ENCODE measurements around the gene EXD3. TPM values are rescaled to one million over a fixed set of nuclear protein-coding genes. Genes with fewer than 3 reads are reported as not detected.

The EXD3 gene
- polyA plus RNA-seq, 3 donors: 16.0 to 25.3 (median 25.2) TPM

DNA sequence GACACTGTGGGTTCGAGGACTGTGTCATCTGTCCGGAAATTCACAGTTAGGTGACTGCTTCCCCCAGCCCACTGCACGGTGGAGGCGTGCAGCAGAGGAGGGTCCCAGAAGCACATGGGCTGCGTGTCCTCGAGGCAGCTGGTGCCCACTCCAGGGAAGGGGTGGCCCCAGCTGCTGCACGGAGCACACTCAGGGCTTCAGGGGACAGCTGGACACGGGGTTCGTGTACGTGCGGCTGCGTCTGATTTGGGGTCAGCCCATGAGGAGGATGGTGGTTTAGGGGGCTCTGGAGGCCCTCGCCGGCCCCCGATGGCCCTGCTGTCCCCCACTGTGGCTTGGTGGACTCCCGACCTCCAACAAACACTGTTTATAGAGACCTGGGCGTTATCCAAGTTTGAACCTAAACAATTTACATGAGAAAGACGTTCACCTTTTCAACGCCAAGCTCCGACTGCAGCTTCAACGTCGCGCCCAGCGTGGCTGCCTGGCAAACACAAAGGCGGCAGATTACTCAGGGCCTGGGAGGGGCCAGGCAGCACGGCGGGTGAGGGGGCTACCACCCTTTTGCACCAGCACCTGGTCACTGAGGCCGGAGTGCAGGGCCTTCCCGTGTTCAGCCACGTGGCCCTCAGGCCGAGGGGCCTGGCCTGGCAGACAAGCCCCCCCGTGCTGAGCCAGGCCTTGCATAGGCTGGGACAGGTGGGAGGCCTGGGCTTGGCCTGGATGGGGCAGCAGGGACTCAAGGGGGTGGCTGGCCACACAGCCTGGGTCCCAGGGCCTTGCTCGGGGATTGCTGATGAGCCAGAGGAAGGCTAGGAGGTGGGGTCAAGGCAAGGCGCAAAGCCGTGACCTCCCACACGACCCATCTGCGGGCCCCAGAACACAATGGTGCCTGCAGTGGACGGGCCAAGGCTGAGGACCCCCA lies 55.2 kb downstream of the EXD3 start:
- DNase-seq: no peak

DNA sequence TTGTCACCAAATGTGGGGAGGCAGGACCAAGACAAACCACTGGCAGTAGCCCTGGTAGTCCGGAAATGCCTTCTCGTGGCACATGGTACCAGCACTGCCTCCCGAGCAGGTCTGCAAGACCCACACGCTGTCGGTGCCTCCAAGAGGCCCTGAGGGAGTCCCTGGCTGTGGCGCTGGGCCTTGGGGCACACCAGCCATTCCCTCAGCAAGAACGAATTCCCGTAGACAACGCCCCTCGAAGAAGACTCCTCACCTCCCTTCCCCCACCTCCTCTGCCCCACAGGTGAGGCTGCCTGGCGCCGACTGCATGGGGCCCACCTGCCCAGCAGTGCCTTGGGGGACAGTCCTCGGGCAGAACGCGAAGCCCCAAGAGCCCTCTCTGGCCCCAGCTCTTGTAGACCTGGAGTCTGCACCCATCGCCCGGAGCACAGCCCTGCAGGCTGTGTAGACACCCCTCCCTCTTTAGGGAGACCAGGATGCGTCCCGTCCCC lies 56.0 kb downstream of the EXD3 start:
- DNase-seq: no peak

DNA sequence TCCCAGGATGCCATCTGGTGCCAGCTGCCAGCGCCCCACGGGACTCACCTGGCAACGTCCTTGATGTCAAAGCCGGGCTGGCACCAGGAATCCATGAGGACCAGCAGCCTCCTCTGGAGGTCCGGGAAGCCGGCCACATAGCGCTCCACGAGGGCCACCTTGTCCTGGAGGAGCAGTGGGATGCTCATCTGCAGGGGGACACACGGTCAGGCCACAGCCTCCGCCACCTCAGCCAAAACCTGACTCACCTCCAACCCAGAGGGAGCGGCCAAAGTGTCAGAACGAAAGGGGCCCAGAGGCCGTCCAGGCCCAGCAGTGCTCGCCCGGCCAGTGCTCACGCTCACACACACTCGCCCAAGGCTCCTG lies 56.5 kb downstream of the EXD3 start:
- DNase-seq: no peak

DNA sequence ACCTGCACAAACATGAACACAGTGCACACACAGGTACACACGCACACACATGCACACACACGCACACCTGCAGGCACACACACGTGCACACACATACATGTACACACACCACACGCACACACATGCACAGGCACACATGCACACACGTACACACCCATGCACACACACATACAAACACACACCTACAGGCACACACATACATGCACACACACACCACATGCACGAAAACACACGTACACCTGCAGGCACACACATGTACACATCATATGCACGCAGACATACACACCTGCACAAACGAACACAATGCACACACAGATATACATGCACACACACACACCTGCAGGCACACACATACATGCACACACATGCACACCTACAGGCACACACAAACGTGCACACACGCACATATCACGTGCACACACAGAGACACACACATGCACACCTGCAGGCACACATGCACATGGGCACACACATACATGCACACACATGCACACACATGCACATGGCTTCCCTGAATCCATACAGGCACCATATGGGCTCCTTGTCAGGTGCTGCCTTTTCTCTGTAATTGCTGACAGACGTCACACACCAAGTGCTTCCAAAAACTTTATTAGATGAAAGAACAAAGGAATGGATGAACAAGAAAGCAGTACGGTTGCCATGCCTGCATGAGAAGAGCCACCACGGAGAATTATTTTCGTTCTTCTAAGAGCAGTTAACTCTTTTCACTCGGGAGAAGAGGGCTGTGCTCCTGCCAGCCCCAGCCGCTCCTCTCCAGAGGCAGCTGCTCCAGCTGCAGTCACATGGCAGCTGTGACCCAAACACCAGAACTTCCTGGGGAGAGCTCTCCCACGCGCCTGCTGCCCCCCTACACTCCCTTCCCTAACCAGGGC lies 57.2 kb downstream of the EXD3 start:
- no peak for DNase-seq

DNA sequence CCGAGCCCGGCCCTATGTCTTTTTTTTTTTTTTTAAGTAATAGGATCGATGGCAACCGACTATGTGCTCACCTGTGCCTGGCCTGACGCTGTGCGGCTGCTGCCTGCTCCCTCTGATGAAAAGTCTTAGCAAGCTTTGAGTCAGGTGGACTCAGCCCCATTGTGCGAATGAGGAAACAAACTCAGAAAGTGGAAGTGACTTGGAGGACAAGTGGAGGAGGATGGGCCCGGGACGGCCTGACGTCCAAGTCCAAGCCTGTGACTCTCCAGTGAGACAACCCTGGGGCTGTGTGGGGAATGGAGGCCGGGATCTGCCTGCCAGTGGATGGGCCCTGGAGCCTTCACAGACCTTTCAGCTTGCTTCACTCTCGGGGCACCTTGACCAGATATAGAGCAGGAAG lies 57.9 kb downstream of the EXD3 start:
- no peak for DNase-seq

DNA sequence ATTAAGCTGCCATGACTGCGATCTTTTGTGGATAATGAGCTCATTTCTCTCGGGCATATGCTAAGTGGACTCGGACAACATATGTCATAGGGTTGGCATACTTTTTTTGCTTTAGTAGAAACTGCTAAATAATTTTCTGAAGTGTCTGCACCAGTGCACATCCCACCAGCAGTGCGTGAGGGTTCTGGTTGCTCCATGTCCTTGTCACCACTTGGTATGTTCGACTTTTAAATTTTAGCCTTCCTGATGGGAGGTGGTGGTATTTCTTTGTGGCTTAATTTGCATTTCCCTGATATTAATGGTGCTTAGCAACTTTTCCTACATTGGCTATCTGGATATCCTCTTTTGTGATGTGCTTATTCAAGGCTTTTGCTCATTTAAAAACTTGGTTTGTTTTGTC lies 63.1 kb downstream of the EXD3 start:
- no peak for DNase-seq

DNA sequence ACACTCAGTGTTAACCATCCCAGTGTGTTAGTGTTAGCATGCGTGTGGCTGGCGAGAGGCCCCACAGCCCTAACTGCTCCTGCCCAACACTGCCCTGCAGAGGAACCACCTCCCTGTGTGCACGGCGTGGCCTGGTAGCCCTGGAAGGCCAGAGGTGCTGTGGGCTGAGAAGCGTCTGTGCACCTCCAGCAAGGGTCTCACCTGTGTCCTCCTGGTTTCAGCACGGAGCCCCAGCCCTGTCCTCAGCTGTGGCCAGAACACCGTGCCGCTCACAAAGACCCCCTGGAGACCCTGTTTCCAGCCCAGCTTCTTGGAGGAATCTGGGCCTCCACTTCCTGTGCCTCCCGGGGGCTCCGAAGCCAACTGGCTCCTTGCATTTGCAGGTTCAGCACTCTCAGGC lies 64.8 kb downstream of the EXD3 start:
- DNase-seq: no peak

DNA sequence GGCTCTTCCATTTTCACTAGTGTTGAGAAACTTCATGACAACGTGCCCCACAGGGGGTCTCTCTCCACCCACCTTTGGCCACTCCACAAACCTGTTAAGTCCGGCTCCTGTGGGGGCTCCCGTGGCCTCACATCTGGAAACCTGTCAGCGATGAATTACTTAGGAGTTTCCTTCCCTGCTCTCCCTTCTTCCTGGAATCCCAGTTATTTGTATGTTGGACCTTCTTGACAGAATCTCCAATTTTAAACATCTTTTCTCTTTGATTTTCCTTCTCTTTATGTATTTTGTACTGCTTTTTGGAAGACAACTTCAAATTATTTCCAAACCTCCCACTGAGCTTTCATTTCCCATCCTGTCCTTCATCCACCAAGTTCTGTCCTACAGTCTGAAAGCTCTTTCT lies 65.8 kb downstream of the EXD3 start:
- no peak for DNase-seq

DNA sequence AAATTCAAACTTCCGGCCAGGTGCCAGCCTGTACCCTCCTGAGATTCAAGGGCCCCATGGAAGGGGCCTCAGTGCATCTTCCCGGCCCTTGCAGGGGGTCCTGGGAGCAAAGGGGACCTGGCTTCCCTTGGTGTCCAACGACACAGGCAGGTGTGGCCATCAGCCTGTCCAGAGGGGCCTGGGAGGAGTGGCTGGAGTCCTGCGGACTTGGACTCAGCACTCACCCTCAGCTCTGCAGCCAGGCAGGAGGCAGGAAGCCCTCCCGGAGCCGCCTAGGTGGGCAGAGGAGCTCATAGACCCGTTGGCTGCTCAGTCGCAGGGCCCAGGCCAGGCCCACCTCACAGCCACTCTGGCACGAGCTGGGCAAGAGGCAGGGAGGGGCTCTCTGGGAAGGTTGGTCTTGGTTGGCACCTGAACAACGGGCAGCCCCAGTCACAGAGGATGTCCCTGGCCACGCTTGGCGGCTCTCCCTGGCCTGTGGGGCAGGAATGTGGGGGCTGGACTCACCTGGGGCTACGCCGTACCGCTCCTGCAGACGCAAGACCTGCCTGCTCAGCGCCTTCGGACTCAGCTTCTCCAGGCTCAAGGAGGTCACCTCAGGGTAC lies 67.1 kb downstream of the EXD3 start:
- no peak for DNase-seq

DNA sequence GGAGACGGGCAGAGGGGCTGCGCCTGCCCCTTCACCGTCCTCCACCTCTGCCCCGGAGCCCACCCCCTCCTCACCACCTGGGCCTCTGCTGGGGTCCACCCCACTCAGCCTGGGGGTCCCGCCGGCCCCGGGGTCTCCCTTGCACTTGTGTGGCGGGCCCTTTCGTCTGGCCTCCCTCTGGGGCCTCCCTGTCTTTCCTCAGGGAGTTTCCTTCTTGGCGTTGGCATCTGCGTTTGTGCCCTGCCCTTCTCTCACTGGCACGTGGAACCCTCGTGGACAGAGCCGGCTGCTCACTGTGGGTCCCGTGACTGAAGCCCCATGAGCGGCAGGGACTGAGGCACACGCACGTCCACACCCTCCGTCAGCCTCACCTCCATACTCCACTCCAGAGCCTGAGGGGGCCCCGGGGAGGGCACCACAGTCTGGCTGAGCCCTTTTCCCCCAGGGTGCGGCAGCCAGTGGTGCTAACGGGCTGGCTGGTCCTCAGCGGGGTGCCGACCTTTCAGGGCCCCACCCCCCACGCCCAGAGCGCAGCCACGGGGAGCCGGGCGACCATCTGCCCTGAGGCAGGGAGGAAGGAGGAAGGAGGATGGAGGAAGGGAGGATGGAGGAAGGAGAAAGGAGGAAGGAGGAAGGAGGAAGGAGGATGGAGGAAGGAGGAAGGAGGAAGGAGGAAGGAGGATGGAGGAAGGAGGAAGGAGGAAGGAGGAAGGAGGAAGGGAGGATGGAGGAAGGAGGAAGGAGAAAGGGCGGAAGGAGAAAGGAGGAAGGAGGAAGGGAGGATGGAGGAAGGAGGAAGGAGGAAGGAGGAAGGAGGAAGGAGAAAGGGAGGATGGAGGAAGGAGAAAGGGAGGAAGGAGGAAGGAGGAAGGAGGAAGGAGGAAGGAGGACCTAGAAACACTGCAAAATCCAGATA lies 67.9 kb downstream of the EXD3 start:
- DNase-seq: no peak

DNA sequence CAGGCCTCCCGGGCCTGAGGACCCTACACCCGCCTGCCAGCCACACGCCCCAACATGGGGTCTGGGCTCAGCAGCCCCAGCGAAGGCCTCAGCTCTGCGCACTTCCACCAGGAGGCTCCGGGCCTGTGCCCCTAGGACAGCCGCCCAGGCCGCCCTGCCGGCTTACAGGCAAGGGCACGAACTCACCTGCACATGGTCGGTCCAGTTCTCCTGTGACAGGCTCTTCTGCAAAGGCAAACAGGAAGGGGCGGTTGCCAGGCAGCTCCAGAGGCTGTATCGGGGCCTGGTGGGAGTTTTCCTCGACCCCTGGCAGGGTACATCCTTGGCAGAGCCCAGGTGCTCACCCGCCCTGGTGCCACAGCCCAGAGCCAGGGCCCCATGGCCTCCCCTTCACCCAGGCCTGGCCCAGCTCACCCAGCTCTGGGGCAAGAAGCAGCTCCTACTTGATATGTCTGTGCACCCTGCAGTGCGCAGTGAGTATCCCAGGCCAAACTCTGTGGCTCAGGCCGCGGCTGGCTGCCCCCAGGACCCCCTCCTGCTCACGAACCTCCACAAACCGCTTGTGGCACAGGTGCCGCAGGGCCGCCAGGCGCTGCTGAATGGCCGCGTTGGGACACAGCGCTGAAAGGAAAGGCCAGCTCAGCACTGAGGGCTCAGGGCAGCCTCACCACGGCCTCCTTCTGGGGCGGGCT lies 68.7 kb downstream of the EXD3 start:
- no peak for DNase-seq

DNA sequence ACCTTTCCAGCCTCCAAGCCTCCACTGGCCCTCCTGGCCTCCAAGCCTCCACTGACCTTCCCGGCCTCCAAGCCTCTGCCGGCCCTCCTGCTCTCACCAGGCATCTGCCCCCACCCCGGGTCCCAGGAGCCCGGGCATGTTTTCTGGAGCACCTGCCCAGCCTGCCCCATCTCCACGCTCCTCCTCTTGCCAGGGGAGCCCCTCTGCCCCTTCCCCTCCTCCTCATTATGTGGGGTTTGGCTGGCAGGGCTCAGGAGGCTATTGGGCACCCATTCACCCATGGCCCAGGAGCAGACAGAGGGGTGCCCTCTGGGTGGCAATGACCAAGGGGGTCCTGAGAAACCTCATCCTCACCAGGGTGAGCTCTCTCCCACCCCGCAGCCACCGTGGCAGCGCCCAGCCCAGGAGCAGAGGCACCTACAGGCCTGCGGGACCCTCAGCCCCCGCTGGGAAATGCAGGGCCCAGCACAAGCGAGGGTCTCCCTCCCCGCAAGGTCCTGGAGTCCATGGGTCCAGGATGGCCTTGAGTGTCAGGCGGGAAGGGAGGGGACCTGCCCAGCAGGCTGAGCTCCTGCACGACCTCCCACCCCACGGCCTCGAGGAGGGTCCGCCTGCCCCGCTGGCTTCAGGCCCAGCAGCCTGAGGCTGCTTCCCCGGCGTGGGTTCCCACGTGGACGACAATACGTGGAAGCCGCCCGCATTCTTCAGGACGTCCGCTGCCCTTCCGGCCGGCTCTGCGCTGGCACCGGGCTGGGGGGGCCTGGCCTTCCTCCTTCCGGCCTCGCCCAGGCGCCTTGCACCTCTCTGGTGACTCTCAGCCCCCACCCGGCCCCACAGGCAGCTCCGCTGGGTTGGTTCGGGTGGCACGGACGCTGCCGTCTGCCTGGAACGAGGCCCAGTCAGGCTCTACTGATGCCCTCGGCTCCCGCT lies 69.5 kb downstream of the EXD3 start:
- DNase-seq: no peak

DNA sequence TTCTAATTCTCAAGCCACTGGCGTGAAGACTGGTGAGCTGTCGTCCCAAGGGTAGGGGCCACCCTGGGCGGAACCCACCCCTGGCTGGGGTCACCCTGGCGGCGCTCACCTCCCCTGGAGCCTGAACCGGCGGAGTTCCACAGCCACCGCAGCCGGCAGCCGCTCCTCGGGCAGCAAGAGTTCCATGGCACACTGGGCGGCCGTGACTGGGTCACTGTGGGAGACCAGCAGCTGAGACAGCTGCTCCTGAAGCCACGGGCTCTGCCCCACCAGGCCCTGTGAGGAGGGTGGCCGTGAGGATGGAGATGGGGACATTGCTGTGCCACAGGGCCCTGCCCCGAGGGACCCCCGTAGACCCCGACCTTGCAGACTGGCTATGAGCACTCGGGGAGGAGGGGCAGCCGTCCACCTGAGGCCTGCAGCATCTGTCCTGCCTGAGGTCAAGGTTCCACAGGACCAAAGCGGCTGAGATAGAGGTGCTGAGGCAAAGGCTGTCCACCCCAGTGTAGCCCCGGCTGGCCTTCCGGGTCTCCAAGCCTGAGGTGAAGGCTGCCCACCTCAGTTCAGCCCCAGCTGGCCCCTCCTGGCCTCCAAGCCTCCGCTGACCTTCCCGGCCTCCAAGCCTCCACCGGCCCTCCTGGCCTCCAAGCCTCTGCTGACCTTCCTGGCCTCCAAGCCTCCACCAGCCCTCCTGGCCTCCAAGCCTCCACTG lies 70.3 kb downstream of the EXD3 start:
- no peak for DNase-seq

DNA sequence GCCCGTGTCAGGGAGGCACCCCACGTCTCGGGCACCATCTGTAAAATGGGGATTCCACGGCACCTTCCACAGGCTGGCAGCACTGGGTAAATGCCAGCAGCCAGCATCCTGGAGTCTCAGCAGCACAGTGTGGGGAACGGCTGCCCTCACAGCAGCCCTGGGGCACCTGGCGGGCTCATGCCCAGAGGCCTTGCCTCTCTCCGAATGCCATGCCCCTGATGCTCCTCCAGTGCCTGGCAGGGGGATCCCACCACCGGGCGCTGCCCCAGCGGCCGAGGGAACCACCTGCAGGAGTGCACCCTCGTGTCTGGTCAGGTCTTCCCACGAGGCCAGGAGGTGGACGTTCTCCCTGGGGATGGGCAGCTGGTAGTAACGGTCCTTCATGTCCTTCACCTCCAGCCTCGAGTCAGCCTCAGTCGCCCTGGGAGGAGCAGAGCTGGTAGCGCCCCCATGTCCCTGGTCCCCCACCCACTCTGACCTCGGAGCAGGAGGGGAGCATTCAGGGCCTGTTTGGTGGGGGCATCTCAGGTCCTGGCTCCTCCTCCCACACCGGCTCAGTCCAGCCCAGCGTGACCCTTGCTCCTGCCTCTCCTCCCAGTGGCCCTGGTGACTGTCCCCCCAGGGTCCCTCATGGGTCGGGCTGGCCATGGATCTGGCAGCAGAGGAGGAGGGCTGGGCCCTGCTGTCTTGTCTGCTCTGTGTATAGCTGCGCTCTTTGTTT lies 71.0 kb downstream of the EXD3 start:
- no peak for DNase-seq

DNA sequence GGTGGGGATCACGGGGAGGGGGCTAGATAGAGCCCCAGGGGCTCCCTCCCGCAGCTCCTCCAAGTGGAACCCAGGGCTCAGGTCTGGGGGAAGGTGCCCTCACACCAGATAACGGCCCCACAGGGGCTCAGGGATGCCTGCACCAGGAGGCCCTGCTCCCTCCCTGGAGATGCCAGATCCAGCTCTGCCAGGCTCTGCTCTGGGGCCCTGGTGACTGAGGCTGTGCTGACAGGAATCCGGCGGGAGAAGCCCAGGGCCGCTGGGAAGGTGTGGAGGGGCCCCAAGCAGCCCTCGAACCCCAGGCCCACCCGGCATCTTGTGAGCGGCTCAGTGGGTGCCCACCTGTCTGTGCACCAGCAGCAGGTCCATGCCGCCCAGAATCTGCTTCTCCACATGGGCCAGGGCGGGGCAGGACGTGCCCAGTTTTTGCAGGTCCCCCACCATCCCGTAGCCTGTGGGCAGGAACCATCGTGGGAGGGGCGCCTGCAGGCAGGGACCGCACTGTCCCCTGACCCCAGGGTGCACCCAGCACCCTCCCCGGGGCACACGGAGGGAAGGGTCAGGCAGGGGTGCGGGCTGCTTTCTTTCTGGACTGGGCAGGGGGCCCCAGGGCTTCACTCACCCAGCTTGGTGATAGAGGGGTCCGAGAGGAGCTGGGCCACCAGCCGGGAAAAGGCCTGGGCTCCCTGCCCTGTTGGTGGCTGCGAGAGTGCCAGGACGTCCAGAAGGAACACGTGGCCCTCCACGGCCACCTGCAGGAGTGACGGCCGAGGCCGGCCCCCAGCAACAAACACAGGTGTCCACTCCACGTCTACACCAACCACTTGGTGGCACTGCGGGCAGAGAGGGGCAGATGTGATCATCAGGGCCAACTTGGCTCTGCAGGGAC lies 72.0 kb downstream of the EXD3 start:
- DNase-seq: no peak

DNA sequence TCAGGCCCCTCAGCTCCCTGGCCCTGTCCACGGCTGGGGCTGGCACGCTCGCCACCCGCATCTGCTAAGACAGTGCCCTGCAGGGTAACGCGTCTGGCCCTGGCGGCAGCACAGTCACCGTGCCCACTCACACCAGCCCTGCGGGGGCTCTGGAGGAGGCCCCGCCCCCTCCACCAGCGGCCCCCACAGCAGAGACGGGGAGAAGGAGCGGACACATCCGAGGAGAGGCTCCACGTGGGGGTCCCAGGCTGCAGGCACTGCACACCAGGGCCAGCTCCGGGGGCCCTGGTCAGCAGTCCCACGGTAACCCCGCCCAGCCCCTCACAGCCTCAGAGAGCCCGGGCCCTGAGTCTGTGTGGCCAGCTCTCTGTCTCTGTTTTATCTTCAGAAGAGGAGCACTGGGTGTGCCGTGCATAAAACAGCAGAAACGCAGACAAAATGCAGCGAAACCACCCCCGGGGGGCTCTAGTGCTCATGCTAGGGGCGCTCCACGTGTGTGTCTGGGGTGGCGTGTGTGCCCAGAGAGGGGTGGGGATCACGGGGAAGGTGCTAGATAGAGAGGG lies 73.4 kb downstream of the EXD3 start:
- DNase-seq: no peak

All from renal pelvis (tissue), 4 donors.